Thyroid gland (tissue), 4 donors: ENCODE data around the gene GSG1L.

Source experiments
- CTCF ChIP-seq, 6 experiments: fragments of 200-600 bp in 3 of 6; fragments of 450-650 bp in 3 of 6; sonication (generic) in 3 of 6; IDR thresholded peaks; one replicate each; pipeline ENCODE4 v1.5.1; 2016 to 2019; ENCODE audit warnings: antibody characterized with exemption in 6 of 6, mild to moderate bottlenecking in 2 of 6, inconsistent platforms in 1 of 6, moderate library complexity in 1 of 6
- POLR2A ChIP-seq, 2 donors: fragments of 450-650 bp; IDR thresholded peaks; one replicate each; pipeline ENCODE4 v1.6.1; 2017; ENCODE audit warnings: antibody characterized with exemption in 2 of 2, mild to moderate bottlenecking in 2 of 2, moderate library complexity in 1 of 2

- no peak for TF ChIP-seq CTCF (IDR thresholded peaks at IDR 0.05)
- no peak for TF ChIP-seq POLR2A (IDR thresholded peaks at IDR 0.05)
Measured at GRCh38 chr16:27977966-27978365, 85.5 kb downstream of the GSG1L start.
